A204.1 (cell line): Measurements from ENCODE around the gene FCHSD2.
"Not testable (repeated sequence)": the region's sequence is repeated elsewhere in the genome, so short reads cannot be mapped to it uniquely, and the experiment has no call there.

ENCODE experiments used
- FAIRE-seq: peaks from 2 replicates; lab custom pipeline; 2012; peaks lifted over from hg19 to GRCh38; lab: Jason Lieb, UNC

The FCHSD2 gene

GRCh38 chr11:73147771-73148681 lies 5.9 kb upstream of the FCHSD2 start:
- no peak for FAIRE-seq

DNA sequence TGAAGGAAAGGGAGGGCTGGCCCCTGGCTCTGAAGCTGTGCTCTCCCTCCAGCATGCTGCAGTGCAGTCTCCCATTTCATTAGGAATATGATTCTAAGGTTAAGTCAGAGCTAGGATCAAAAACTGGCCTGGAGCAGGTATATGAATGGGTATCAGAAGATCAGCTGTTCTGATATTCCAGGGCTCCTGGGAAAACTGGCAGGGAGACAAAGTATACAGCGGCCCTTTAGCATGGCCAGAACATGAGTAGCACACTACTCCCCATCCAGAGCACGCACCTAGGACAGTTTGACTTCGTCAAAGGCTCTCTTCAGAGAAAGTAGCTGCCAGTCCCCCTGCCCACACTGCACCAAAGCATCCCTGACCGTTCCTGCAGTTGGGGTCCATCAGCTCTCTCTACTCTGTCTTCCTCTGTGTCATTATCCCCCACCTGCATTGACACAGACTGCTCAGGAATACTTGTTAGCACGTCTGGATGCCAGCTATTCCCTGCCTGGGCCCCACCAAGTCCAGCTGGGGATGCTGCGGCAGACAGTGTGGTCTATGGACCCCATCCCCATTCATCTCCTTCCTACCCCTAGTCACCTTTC lies 4.0 kb upstream of the FCHSD2 start:
- no peak for FAIRE-seq

DNA sequence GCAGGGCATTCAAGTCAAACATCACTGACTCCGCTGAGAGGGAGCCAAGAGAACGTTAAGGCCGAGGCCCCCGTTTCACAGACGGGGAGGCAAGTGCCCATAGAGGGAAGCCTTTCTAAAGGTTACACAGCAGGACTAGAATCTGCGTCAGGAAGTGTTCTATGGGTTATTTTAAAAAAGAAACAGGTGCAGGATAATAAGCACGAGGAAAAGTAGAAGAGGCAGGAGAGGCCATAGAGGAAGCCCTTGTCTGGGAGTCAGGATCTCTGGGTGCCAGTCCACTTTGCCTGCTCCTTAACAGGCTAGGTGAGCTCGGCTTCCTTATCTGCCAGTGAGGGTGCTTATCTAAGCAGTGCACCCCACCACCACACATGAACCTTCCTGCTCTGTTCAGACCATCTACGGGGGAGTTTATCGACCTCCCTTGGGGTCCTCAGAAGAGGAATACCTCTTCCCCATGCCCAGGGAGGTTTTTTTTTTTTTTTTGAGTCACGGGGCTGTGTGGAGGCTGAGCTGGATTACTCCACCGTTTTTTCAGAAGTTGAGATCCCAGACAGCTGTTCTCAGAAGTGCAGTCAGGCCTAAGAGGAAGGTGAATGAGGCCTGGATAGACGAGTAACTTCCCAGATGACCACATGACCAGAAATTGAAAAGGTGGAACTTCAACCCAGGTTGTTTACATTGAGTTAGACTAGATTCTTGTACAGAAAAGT lies 1.2 kb upstream of the FCHSD2 start:
- no peak for FAIRE-seq

GRCh38 chr11:73141309-73142127 lies 600 bp downstream of the FCHSD2 start:
- FAIRE-seq: no peak

- FAIRE-seq: no peak
These were observed 1.1 kb downstream of the FCHSD2 start for GRCh38 chr11:73141031-73141308.

DNA sequence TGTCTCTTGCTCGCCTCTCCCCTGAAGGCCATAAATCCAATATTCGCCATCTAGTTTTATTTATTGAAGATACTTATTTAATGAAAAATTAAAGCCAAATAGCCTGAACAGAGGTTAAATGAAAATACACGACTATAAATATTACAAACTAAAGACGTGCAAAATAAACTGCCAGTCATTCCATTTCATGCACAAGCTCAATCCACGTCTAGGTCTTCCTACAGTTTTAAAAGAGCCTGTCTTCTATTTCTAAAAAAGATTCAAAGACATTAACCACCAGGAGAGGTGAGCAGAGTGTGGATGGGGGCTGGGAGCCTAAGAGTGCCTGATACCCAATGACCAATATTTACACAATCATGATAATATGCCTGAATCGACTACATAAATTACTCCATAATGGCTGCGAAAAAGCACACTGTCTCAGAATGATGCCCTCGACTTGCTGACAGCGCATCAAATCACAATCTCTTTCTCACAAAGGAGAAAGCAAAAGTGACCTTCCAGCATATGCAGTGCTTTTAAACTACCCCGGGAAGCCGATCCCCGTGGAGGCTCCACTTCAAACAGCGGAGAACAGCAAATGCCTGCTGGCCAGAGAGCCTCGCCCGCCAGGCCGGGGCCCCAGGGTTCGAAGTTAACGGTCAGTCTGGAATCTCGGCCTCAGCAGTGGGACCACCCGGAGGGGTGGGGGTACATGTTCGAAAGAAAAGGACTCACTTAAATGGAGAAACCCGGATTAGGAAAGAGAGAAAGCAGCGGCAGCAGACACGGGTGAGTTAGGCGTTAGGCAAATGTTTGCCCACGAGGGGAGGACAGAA lies 1.7 kb downstream of the FCHSD2 start:
- FAIRE-seq: no peak

DNA sequence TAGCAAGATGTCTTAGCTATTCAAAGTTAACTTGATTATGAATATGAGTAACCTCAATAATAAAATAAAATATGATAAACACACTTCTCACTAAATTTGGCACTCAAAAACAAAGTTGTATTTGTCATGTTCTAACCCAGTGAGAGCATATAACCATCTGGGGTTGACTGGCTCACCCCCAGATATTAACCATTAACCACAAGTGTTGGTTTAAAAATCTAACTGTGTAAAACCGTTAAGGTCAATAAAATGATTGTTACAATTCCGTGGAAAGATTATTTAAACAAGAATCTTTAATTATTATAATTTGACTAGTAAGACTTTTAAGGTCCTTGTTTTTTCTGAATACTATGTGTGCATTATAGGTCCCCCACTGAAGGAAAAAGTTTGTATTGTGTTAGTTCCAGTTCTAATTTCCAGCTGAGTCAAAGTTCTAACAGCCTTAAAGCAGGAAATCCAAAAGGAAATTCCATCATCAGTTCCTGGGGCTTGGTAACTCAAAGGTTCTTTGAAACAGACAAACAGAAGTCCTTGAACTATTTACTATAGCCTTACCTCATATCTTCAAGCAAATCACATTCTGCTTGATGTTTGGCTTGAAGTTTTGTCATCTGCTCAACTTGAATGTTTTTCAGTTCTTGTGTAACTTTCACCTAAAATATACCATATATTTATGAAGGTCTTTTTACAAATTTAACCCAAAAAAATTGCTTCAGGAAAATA lies 2.5 kb downstream of the FCHSD2 start:
- FAIRE-seq: no peak

GRCh38 chr11:73137944-73138274 lies 4.2 kb downstream of the FCHSD2 start:
- no peak for FAIRE-seq

DNA sequence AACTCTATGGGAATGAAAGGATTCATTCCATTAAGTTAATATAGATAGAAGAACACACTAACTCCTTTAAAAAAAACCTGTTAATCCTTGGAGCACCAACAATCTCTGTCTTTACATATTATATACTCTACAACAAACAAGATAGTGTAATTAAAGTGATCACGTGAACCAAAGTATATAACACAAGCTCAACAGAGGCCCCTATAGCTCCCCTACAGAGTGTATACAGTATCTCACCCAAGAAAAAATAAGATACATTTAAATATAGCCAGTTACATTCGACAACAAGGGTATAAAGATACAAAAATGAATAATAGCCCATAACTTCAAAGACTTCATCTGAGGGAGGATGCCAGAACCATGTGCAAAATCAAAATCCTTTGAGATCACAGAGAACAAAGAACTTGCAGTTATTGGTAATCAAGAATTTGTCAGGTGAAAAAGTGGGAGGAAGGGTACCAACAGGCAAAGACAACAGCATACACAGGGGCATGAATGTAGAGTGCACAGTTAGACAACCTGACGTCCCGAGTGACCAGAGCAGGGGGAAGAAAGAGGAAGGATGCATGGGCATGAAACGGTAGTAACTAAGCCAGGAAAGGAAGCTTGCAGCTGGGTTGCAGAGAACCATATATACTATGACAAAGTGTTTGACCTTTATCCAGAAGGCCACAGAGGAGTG lies 4.7 kb downstream of the FCHSD2 start:
- FAIRE-seq: no peak

DNA sequence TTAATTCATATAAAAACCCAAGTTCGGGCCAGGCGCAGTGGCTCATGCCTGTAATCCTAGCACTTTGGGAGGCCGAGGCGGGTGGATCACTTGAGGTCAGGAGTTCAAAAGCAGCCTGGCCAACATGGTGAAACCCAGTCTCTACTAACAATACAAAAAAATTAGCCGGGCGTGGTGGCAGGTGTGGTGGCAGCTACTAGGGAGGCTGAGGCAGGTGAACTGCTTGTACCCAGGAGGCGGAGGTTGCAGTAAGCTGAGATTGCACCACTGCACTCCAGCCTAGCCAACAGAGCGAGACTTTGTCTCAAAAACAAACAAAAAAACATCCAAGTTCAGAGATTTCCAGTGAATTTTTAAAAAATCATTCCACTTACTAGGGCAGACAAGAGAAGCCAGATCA lies 5.4 kb downstream of the FCHSD2 start:
- FAIRE-seq: not testable (repeated sequence)

- FAIRE-seq: no peak
These were observed 6.5 kb downstream of the FCHSD2 start for GRCh38 chr11:73135346-73136284.

DNA sequence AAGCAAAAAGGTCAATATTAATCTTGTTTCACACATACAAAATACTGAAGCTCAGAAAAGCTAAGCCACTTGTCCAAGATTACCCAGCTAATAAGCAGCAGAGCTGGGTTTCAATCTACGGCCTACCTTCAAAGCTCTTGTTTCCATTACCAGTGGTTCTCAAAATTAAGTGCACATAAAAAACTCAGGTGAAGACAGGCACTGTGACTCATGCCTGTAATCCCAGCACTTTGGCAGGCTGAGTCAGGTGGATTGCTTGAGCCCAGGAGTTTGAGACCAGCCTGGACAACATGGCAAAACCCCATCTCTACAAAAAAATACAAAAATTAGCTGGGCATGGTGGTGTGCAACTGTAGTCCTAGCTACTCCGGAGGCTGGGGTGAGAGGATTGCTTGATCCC lies 9.8 kb downstream of the FCHSD2 start:
- not testable (repeated sequence) for FAIRE-seq

GRCh38 chr11:73130181-73130580 lies 11.9 kb downstream of the FCHSD2 start:
- no peak for FAIRE-seq

- FAIRE-seq: no peak
These were observed 12.9 kb downstream of the FCHSD2 start for GRCh38 chr11:73129198-73129597.

- FAIRE-seq: no peak
These were observed 15.2 kb downstream of the FCHSD2 start for GRCh38 chr11:73126804-73127480.

GRCh38 chr11:73124800-73125199 lies 17.3 kb downstream of the FCHSD2 start:
- FAIRE-seq: no peak

GRCh38 chr11:73123892-73124291 lies 18.2 kb downstream of the FCHSD2 start:
- FAIRE-seq: not testable (repeated sequence)

GRCh38 chr11:73121692-73122091 lies 20.4 kb downstream of the FCHSD2 start:
- FAIRE-seq: no peak

DNA sequence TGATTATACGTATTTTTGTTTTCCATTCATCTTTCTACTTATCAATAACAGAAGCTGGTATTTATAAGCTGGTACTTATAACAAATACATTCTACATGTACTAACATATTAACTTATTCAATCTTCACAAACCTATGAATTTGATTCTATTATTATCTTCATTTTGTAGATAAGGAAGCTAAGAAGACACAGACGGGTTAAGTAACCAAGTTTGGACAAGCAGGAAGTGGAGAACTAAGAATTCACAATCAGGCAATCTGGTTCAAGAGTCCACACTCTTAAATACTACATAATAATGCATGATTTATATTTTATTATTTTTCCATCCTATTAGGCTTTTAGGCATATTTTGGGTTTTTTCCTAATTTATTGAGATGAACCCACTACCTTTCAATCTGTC lies 25.0 kb downstream of the FCHSD2 start:
- peak; percentile 6 for FAIRE-seq
